H1 (cell line): ENCODE measurements around the gene CMBL. TPM values are rescaled to one million over a fixed set of nuclear protein-coding genes. Genes with fewer than 3 reads are reported as not detected.

Experiments used
- CTCF ChIA-PET: fragments of 300-600 bp; sonication (Branson Sonifier 250); formaldehyde crosslinking; loops from one replicate; lab custom pipeline; 2021; ENCODE audit not compliant: partially characterized antibody; lab: Charles Lee
- POLR2A ChIA-PET: fragments of 300-600 bp; sonication (Branson Sonifier 250); formaldehyde crosslinking; loops from one replicate; lab custom pipeline; 2021; ENCODE audit warnings: inconsistent platforms; ENCODE audit not compliant: partially characterized antibody; lab: Charles Lee
- DNase-seq, 2 experiments: peaks; one replicate each; pipeline versions ENCODE4 v3.0.0 to v3.0.0-alpha.2; 2010 to 2022; ENCODE audit warnings: low spot score in 2 of 2, low read depth in 1 of 2, mixed read lengths in 1 of 2
- FAIRE-seq: peaks from 2 replicates; lab custom pipeline; 2011; peaks lifted over from hg19 to GRCh38; lab: Jason Lieb, UNC
- H2AFZ ChIP-seq: 2 replicates; pipeline ENCODE4 v1.8.1; 2012; ENCODE audit warnings: low read length, inconsistent platforms
- H2AK5ac ChIP-seq: 2 replicates; pipeline ENCODE4 v1.6.1; 2013; ENCODE audit warnings: low read depth, low read length
- H2BK120ac ChIP-seq: replicated peaks from 2 replicates; pipeline ENCODE3; 2013; ENCODE audit warnings: low read depth, low read length, inconsistent platforms
- H2BK12ac ChIP-seq: 2 replicates; pipeline ENCODE4 v1.6.1; 2013; ENCODE audit warnings: low read depth, low read length
- H2BK15ac ChIP-seq: 2 replicates; pipeline ENCODE4 v1.6.1; 2013; ENCODE audit warnings: low read length
- H2BK20ac ChIP-seq: 2 replicates; pipeline ENCODE4 v1.6.1; 2013; ENCODE audit warnings: low read length
- H2BK5ac ChIP-seq: 2 replicates; pipeline ENCODE4 v1.6.1; 2013; ENCODE audit warnings: low read depth, low read length
- H3K14ac ChIP-seq: 2 replicates; pipeline ENCODE4 v1.6.1; 2013; ENCODE audit warnings: inconsistent platforms; ENCODE audit not compliant: insufficient read length
- H3K18ac ChIP-seq: 2 replicates; pipeline ENCODE4 v1.6.1; 2013; ENCODE audit warnings: low read length; ENCODE audit errors: extremely low read depth
- H3K23ac ChIP-seq: 2 replicates; pipeline ENCODE4 v1.6.1; 2013; ENCODE audit warnings: inconsistent platforms; ENCODE audit not compliant: insufficient read length
- H3K23me2 ChIP-seq: 2 replicates; pipeline ENCODE4 v1.6.1; 2013; ENCODE audit warnings: low read depth, low read length
- H3K27ac ChIP-seq: 2 replicates; pipeline ENCODE4 v1.6.1; 2011; ENCODE audit warnings: low read depth, low read length, inconsistent platforms
- H3K27me3 ChIP-seq, 4 experiments: replicated peaks in 1 of 4; 1 replicate in 1 of 4; 2 replicates in 3 of 4; pipeline versions ENCODE4 v1.6.1 to v1.8.1; 2011 to 2013; ENCODE audit warnings: low read length in 3 of 4, mild to moderate bottlenecking in 3 of 4, inconsistent platforms in 2 of 4, mixed read lengths in 2 of 4, moderate library complexity in 1 of 4; ENCODE audit not compliant: control insufficient read depth in 3 of 4, insufficient read depth in 3 of 4; ENCODE audit errors: extremely low read depth in 1 of 4
- H3K36me3 ChIP-seq, 4 experiments: 2 replicates each; pipeline versions ENCODE4 v1.6.1 to v1.8.1; 2011 to 2013; ENCODE audit warnings: mild to moderate bottlenecking in 4 of 4, low read length in 3 of 4, moderate library complexity in 2 of 4, control low read depth in 1 of 4, inconsistent platforms in 1 of 4; ENCODE audit not compliant: insufficient read depth in 4 of 4, control insufficient read depth in 2 of 4
- H3K4ac ChIP-seq: replicated peaks from 2 replicates; pipeline ENCODE3; 2013; ENCODE audit warnings: low read length, low read depth, mixed read lengths, inconsistent platforms; ENCODE audit not compliant: insufficient read length
- H3K4me1 ChIP-seq, 4 experiments: replicated peaks in 1 of 4; 1 replicate in 1 of 4; 2 replicates in 3 of 4; pipeline versions ENCODE4 v1.6.1 to v1.8.1; 2011 to 2013; ENCODE audit warnings: low read length in 3 of 4, inconsistent platforms in 2 of 4, mixed read lengths in 1 of 4; ENCODE audit not compliant: insufficient read depth in 4 of 4, control insufficient read depth in 3 of 4
- H3K4me2 ChIP-seq, 2 experiments: 2 replicates each; pipeline versions ENCODE4 v1.6.1 to v1.8.1; 2011 to 2013; ENCODE audit warnings: low read depth in 2 of 2, low read length in 2 of 2, control low read depth in 1 of 2, inconsistent platforms in 1 of 2, mild to moderate bottlenecking in 1 of 2; ENCODE audit not compliant: insufficient read depth in 1 of 2
- H3K4me3 ChIP-seq, 4 experiments: fragments of 200-600, 300-600 bp in 1 of 4; sonication (generic), shearing (Covaris generic), sonication (Bioruptor Twin) in 1 of 4; 2 replicates each; pipeline versions ENCODE4 v1.5.1 to v1.8.1; 2011 to 2016; ENCODE audit warnings: low read length in 4 of 4, low read depth in 3 of 4, control low read depth in 2 of 4, inconsistent platforms in 2 of 4, mild to moderate bottlenecking in 2 of 4, mixed read lengths in 1 of 4, moderate library complexity in 1 of 4; ENCODE audit not compliant: insufficient read depth in 2 of 4; ENCODE audit errors: extremely low read depth in 1 of 4
- H3K56ac ChIP-seq: replicated peaks from 2 replicates; pipeline ENCODE3; 2013; ENCODE audit warnings: low read depth, mild to moderate bottlenecking, mixed read lengths, low read length, inconsistent platforms; ENCODE audit not compliant: insufficient read length
- H3K79me1 ChIP-seq: 2 replicates; pipeline ENCODE4 v1.6.1; 2013; ENCODE audit warnings: low read depth, low read length, control low read depth
- H3K79me2 ChIP-seq, 2 experiments: 2 replicates each; pipeline versions ENCODE4 v1.6.1 to v1.8.1; 2012 to 2013; ENCODE audit warnings: low read length in 2 of 2, mild to moderate bottlenecking in 2 of 2, inconsistent platforms in 1 of 2; ENCODE audit not compliant: insufficient read depth in 2 of 2, control insufficient read depth in 1 of 2
- H3K9ac ChIP-seq, 4 experiments: replicated peaks in 1 of 4; 1 replicate in 1 of 4; 2 replicates in 3 of 4; pipeline versions ENCODE4 v1.6.1 to v1.8.1; 2011 to 2013; ENCODE audit warnings: low read depth in 3 of 4, low read length in 3 of 4, control low read depth in 2 of 4, mild to moderate bottlenecking in 2 of 4, moderate library complexity in 2 of 4, inconsistent platforms in 1 of 4; ENCODE audit errors: extremely low read depth in 1 of 4
- H3K9me3 ChIP-seq, 2 experiments: 2 replicates each; pipeline versions ENCODE4 v1.6.1 to v1.8.1; 2012 to 2013; ENCODE audit warnings: mild to moderate bottlenecking in 2 of 2, moderate library complexity in 2 of 2, control low read depth in 1 of 2, inconsistent platforms in 1 of 2, low read depth in 1 of 2, low read length in 1 of 2, mixed read lengths in 1 of 2; ENCODE audit not compliant: insufficient read depth in 2 of 2
- H4K20me1 ChIP-seq, 2 experiments: replicated peaks in 1 of 2; 2 replicates each; pipeline versions ENCODE3 to v1.8.1; 2011 to 2013; ENCODE audit warnings: inconsistent platforms in 2 of 2, low read length in 2 of 2, mild to moderate bottlenecking in 1 of 2; ENCODE audit not compliant: insufficient read depth in 2 of 2, control insufficient read depth in 1 of 2
- H4K5ac ChIP-seq: 2 replicates; pipeline ENCODE4 v1.6.1; 2013; ENCODE audit warnings: low read length, low read depth, mixed read lengths, inconsistent platforms; ENCODE audit not compliant: insufficient read length
- H4K8ac ChIP-seq: 2 replicates; pipeline ENCODE4 v1.8.0; 2013; ENCODE audit warnings: mild to moderate bottlenecking, moderate library complexity, low read length, inconsistent platforms; ENCODE audit not compliant: insufficient read depth; ENCODE audit errors: extremely low read depth
- H4K91ac ChIP-seq: replicated peaks from 2 replicates; pipeline ENCODE3; 2013; ENCODE audit warnings: low read length, mixed read lengths, inconsistent platforms; ENCODE audit not compliant: insufficient read length
- ASH2L ChIP-seq: fragments of 200-600, 300-600 bp; sonication (generic); IDR thresholded peaks from one replicate; pipeline ENCODE4 v1.7.1; 2017; ENCODE audit warnings: low read length
- CBX8 ChIP-seq: fragments of 300-800, 300-1000 bp; sonication (generic); IDR thresholded peaks from 2 replicates; pipeline ENCODE4 v1.7.1; 2016; ENCODE audit warnings: low read depth, low read length, borderline replicate concordance
- POU5F1 ChIP-seq: IDR thresholded peaks from 2 replicates; pipeline ENCODE4 v1.6.1; 2011; ENCODE audit warnings: low read depth, mild to moderate bottlenecking, low read length, moderate library complexity
- SAP30 ChIP-seq: fragments of 300-600 bp; sonication (generic); IDR thresholded peaks from 2 replicates; pipeline ENCODE4 v1.7.1; 2012; ENCODE audit warnings: low read length, moderate library complexity, mild to moderate bottlenecking, inconsistent platforms; ENCODE audit not compliant: insufficient read depth, insufficient replicate concordance
- SIRT6 ChIP-seq: IDR thresholded peaks from one replicate; pipeline ENCODE4 v1.7.1; 2012; ENCODE audit warnings: low read length, inconsistent platforms
- SRF ChIP-seq: IDR thresholded peaks from 2 replicates; pipeline ENCODE4 v1.6.1; 2011; ENCODE audit warnings: mild to moderate bottlenecking, low read depth, low read length, moderate library complexity
- TAF1 ChIP-seq: IDR thresholded peaks from 2 replicates; pipeline ENCODE4 v1.6.1; 2011; ENCODE audit warnings: mild to moderate bottlenecking, low read depth, low read length
- YY1 ChIP-seq: IDR thresholded peaks from 2 replicates; pipeline ENCODE4 v1.6.1; 2011; ENCODE audit warnings: low read depth, mild to moderate bottlenecking, low read length
- WGBS, 2 experiments: shearing (Covaris generic) in 1 of 2; methylation state at CpG; one replicate each; pipeline versions ENCODE4 v1.1.6 to v1.1.7; 2013 to 2015; ENCODE audit warnings: low lambda C conversion rate in 2 of 2, mixed read lengths in 2 of 2, inconsistent platforms in 1 of 2, low coverage in 1 of 2, missing lambda C conversion rate in 1 of 2; ENCODE audit not compliant: insufficient replicate concordance in 2 of 2, insufficient coverage in 1 of 2, insufficient read length in 1 of 2; ENCODE audit errors: extremely low coverage in 1 of 2, missing lambda C conversion rate in 1 of 2; 5-methylcytosine and 5-hydroxymethylcytosine counted together
- polyA plus RNA-seq, 7 experiments: library from polyadenylated mRNA; depleted of rRNA in 3 of 7; stranded (reverse) in 5 of 7; unstranded in 2 of 7; fragments of >200 nt in 5 of 7; fragments of 200-250 nt in 2 of 7; gene quantifications; 1 replicate in 5 of 7; 2 replicates in 1 of 7; 4 replicates in 1 of 7; pipeline versions ENCODE4 v1.2.1 to v1.2.3, GENCODE V29; 2011 to 2013; ENCODE audit warnings: missing spikeins in 2 of 7, mixed read lengths in 2 of 7
- total RNA-seq: library from RNA; stranded (reverse); fragmentation: NEBNext Ultra II Directional; extraction: Animal tissue kit (Norgen Biotek cat#: 25700); gene quantifications from 2 replicates; pipeline ENCODE4 v1.2.1, GENCODE V29; 2021
- TF ChIP-seq, protein P1 (sequence below): IDR thresholded peaks from 2 replicates; pipeline ENCODE4 v1.6.1; 2011; ENCODE audit warnings: low read length, improper control_type of control experiment
- TF ChIP-seq, protein P2 (sequence below): IDR thresholded peaks from 2 replicates; pipeline ENCODE4 v1.6.1; 2012; ENCODE audit warnings: inconsistent platforms

The CMBL gene
- total and polyA plus RNA-seq, 2 of the 8 experiments (the other 6 are each of a cell fraction or from before 2014, with no cell fraction given): 27.9 to 32.1 TPM

DNA sequence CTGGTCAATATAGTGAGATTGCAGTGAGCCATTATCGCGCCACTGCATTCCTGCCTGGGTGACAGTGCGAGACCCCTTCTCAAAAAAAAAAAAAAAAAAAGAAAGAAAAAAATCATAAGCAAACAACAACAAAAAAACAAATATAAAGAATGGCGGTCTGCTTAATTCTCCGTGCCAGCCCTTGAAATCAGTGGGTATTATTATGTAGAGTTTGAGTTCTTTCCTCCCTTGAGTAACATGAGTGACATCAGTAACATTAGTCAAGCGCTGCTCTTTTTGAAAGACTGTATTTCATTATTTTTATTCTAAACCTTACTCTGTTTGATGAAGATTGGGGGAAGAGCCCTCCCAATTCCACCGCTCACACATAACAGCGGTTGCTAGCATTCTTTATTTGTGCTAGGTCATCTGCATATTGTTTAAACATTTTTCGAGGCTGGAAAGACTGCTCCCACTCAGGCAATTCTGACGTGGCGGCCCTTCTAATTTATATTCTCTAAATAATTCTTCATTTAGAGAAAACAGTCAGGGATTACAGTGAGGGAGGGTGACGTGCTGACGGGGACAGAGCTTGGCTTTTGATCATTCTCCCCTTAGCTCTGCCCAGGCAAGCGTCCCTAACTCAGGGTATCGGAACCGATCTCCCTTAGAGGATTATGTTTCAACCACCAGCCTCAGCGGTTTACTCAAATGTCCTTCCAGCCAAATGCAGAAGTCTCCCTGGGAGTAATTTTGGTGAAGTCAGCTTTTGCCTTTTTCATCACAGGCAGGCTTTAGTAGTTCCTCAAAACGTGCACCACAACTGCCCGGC is 44.9 kb upstream of the CMBL start:
- Histone ChIP-seq H3K4me2 (peak overlapping the region; percentile 82 to 86), H3K18ac (peak overlapping the region; percentile 91), H3K9me3 (no peaks in the 10 kb centered on the region), H3K27ac (peak overlapping the region; percentile 84), H3K9ac (peak overlapping the region; percentile 71 to 92 (median 87)), H2AFZ (0 out of 2 replicates have a peak overlapping the region, but pooled peaks have one; percentile 9), H2BK5ac (peak overlapping the region; percentile 79), H3K4me1 (peaks cover 2 to 8% (median 5%) of the 10 kb centered on the region in 4 experiments; a peak in 6 of 7 replicates), H2BK12ac (0 out of 2 replicates have a peak overlapping the region, but pooled peaks have one; percentile 0), H3K4me3 (peak overlapping the region; percentile 88 to 89 (median 89)), H2BK120ac (no peak overlapping the region), H4K20me1 (peaks cover 2% of the 10 kb centered on the region in 2 experiments), H3K79me1 (no peaks in the 10 kb centered on the region), H4K5ac (peak overlapping the region; percentile 86), H3K23me2 (peaks cover 4% of the 10 kb centered on the region; the same call in 1 of the 2 replicates), H3K14ac (peak overlapping the region; percentile 4), H2BK15ac (no peak overlapping the region), H3K23ac (no peak overlapping the region), H3K79me2 (peaks cover 6 to 34% of the 10 kb centered on the region in 2 experiments; a peak in 3 of 4 replicates), H2AK5ac (no peak overlapping the region; the same call in 1 of the 2 replicates), H4K91ac (no peak overlapping the region), H3K27me3 (peaks cover 0 to 6% (median under 1%) of the 10 kb centered on the region in 4 experiments; a peak in 1 of 7 replicates), H3K56ac (peak overlapping the region; percentile 3), H4K8ac (peak overlapping the region; percentile 93), H2BK20ac (no peak overlapping the region), H3K4ac (no peak overlapping the region), H3K36me3 (no peaks in the 10 kb centered on the region)
- FAIRE-seq: no peak
- DNase-seq: no peak
- WGBS, 2 experiments: 9% methylated on average over 18 of the region's 19 CpGs; no CpG with 5 or more reads in 1 of the 2 experiments
- ChIA-PET CTCF (interaction anchor here (0.8 to 3.0 kb wide), 5 partner anchors 12 to 69 kb away, joined by 3 to 10 read pairs (median 4); no protein-coding TSS in a partner anchor), POLR2A (interaction anchor here (0.8 to 2.0 kb wide), 24 partner anchors 11 to 275 kb away, joined by 3 to 17 read pairs (median 4); partner anchors contain the start of genes ATPSCKMT and CCT5)
- TF ChIP-seq ASH2L: no peak
- no peak for TF ChIP-seq TAF1
- TF ChIP-seq SAP30: no peak
- TF ChIP-seq SIRT6: no peak
- TF ChIP-seq, protein P1, sequence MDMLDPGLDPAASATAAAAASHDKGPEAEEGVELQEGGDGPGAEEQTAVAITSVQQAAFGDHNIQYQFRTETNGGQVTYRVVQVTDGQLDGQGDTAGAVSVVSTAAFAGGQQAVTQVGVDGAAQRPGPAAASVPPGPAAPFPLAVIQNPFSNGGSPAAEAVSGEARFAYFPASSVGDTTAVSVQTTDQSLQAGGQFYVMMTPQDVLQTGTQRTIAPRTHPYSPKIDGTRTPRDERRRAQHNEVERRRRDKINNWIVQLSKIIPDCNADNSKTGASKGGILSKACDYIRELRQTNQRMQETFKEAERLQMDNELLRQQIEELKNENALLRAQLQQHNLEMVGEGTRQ: no peak
- no peak for TF ChIP-seq POU5F1
- TF ChIP-seq CBX8: no peak
- TF ChIP-seq, protein P2, sequence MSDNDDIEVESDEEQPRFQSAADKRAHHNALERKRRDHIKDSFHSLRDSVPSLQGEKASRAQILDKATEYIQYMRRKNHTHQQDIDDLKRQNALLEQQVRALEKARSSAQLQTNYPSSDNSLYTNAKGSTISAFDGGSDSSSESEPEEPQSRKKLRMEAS: no peak
- TF ChIP-seq SRF: no peak
- TF ChIP-seq YY1: no peak
